ENCODE measurements around the gene TMEM213. TPM values are rescaled to one million over a fixed set of nuclear protein-coding genes. Genes with fewer than 3 reads are reported as not detected.

The TMEM213 gene
- total RNA-seq, 1 experiment from 2014 or later, result 0.11 TPM

- ATAC-seq (no peak), DNase-seq (ENCODE audit: low spot score) (no peak)
- Mint-ChIP-seq H3K36me3 (no peaks in the 10 kb centered on the region), H3K4me1 (peaks cover 43% of the 10 kb centered on the region), H3K27ac (no peak overlapping the region), H3K4me3 (no peak overlapping the region), H3K9me3 (no peaks in the 10 kb centered on the region), H3K27me3 (ENCODE audit: low read depth) (no peaks in the 10 kb centered on the region)
- ChIA-PET POLR2A (no interaction called here), CTCF (interaction anchor here (1.0 to 2.8 kb wide), 2 partner anchors 12 to 47 kb away, joined by 6 to 13 read pairs; partner anchors contain the start of genes ATP6V0A4 and TMEM213)
- TF ChIP-seq SMAD3 (CRISPR knock-in tag; IDR thresholded peaks at IDR 0.05; ENCODE audit: borderline replicate concordance) (no peak), ZNF425 (CRISPR knock-in tag; conservative IDR thresholded peaks at IDR 0.05) (no peak), TEAD4 (CRISPR knock-in tag; IDR thresholded peaks at IDR 0.05) (no peak), ETV6 (CRISPR knock-in tag; IDR thresholded peaks at IDR 0.05) (no peak), ZNF138 (CRISPR knock-in tag; conservative IDR thresholded peaks at IDR 0.05) (no peak), IRF1 (CRISPR knock-in tag; IDR thresholded peaks at IDR 0.05) (no peak), MLX (CRISPR knock-in tag; IDR thresholded peaks at IDR 0.05) (no peak), GABPB1 (CRISPR knock-in tag; IDR thresholded peaks at IDR 0.05) (no peak), ZNF416 (CRISPR knock-in tag; IDR thresholded peaks at IDR 0.05) (no peak), USF2 (CRISPR knock-in tag; IDR thresholded peaks at IDR 0.05) (no peak), CTCF (IDR thresholded peaks at IDR 0.05) (no peak), NFE2L1 (CRISPR knock-in tag; IDR thresholded peaks at IDR 0.05) (no peak), KAT7 (CRISPR knock-in tag; IDR thresholded peaks at IDR 0.05; ENCODE audit: borderline replicate concordance) (no peak)
- TF ChIP-seq, protein P1, sequence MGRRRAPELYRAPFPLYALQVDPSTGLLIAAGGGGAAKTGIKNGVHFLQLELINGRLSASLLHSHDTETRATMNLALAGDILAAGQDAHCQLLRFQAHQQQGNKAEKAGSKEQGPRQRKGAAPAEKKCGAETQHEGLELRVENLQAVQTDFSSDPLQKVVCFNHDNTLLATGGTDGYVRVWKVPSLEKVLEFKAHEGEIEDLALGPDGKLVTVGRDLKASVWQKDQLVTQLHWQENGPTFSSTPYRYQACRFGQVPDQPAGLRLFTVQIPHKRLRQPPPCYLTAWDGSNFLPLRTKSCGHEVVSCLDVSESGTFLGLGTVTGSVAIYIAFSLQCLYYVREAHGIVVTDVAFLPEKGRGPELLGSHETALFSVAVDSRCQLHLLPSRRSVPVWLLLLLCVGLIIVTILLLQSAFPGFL (CRISPR knock-in tag; IDR thresholded peaks at IDR 0.05; ENCODE audit: borderline replicate concordance), result no peak
These were observed 46.8 kb upstream of the TMEM213 start for GRCh38 chr7:138750901-138751464.

DNA sequence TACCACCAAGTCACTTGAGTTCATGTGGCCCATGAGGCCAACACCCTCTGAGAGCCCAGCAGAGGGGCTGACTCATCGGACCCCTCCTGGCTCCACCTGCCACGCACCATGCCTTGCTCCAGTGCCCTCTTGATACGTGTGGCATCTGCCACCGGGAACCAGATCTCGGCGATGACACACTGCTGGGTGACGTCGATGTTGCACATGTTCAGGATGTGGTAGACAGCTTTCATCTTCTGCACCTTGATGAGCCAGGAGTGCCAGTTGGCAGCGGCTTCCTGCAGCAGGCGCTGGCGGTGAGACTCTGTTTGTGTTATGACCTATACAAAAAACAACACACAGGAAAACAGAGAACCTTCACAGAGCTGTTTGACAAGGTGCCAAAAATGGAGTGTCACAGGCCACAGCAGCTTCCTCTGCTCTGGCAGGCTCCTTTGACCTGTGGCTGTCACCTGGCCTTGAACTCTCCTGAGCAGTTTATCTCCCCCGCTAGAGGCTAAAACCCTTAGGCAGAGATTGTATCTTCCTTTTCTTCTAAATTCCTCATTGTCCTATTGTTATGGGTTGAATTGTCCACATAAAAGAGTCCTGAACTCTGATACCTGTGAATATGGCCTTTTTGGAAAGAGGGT is 45.2 kb upstream of the TMEM213 start:
- ChIA-PET POLR2A (no interaction called here), CTCF (interaction anchor here (1.2 to 1.9 kb wide), 2 partner anchors 14 to 45 kb away, joined by 4 to 5 read pairs; partner anchors contain the start of genes ATP6V0A4 and TMEM213)
- TF ChIP-seq KAT7 (CRISPR knock-in tag; IDR thresholded peaks at IDR 0.05; ENCODE audit: borderline replicate concordance), result no peak
- TF ChIP-seq GABPB1 (CRISPR knock-in tag; IDR thresholded peaks at IDR 0.05), result 0 out of 2 replicates have a peak, but pooled peaks have one; percentile 29
- no peak overlapping the region for H3K27ac Mint-ChIP-seq
- no peaks in the 10 kb centered on the region for H3K9me3 Mint-ChIP-seq
- ATAC-seq (no peak; the same call in 1 of the 2 replicates), DNase-seq (ENCODE audit: low spot score) (no peak)
- H3K36me3 Mint-ChIP-seq, result no peaks in the 10 kb centered on the region
- no peak overlapping the region for H3K4me3 Mint-ChIP-seq
- H3K27me3 Mint-ChIP-seq (ENCODE audit: low read depth), result no peaks in the 10 kb centered on the region
- peaks cover 46% of the 10 kb centered on the region for H3K4me1 Mint-ChIP-seq

All from WTC11 (cell line).